Tibial nerve (tissue), 4 donors: ENCODE results near the gene ELF2.

ENCODE experiments used
- EP300 ChIP-seq, 2 donors: sonication (generic); formaldehyde crosslinking; IDR thresholded peaks; one replicate each; pipeline ENCODE4 v1.6.1; 2017; ENCODE audit warnings: antibody characterized with exemption in 2 of 2, mild to moderate bottlenecking in 1 of 2
- POLR2A ChIP-seq, 2 donors: fragments of 450-650 bp; IDR thresholded peaks; one replicate each; pipeline ENCODE4 v1.6.1; 2017; ENCODE audit warnings: antibody characterized with exemption in 2 of 2, mild to moderate bottlenecking in 2 of 2, moderate library complexity in 2 of 2
- TF ChIP-seq, protein P1 (sequence below), 5 experiments: fragments of 200-600 bp in 3 of 5; fragments of 450-650 bp in 2 of 5; sonication (generic) in 3 of 5; IDR thresholded peaks; one replicate each; pipeline ENCODE4 v1.5.1; 2016 to 2019; ENCODE audit warnings: antibody characterized with exemption in 5 of 5, mild to moderate bottlenecking in 3 of 5, moderate library complexity in 2 of 5

DNA sequence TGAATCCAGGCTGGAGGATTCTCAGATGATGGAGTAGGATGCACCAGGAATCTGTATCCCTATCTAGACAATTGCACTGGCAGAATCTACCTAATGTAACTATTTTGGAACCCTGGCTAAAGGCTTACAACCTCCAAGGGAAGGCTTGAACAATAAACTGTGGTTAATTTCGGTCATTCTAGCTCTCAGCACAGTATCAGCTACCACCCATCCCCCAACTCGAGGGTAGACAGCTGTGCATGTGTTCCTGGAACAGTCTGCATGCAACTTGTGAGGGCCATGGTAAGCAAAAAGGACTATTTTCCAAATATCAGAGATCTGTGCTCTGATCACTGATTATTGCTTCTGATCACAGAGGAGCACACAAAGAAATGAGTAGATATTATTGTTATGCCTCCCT is 34.0 kb downstream of the ELF2 start:
- TF ChIP-seq, protein P1, sequence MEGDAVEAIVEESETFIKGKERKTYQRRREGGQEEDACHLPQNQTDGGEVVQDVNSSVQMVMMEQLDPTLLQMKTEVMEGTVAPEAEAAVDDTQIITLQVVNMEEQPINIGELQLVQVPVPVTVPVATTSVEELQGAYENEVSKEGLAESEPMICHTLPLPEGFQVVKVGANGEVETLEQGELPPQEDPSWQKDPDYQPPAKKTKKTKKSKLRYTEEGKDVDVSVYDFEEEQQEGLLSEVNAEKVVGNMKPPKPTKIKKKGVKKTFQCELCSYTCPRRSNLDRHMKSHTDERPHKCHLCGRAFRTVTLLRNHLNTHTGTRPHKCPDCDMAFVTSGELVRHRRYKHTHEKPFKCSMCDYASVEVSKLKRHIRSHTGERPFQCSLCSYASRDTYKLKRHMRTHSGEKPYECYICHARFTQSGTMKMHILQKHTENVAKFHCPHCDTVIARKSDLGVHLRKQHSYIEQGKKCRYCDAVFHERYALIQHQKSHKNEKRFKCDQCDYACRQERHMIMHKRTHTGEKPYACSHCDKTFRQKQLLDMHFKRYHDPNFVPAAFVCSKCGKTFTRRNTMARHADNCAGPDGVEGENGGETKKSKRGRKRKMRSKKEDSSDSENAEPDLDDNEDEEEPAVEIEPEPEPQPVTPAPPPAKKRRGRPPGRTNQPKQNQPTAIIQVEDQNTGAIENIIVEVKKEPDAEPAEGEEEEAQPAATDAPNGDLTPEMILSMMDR (IDR thresholded peaks at IDR 0.05): no peak
- TF ChIP-seq POLR2A (IDR thresholded peaks at IDR 0.05) (no peak), EP300 (IDR thresholded peaks at IDR 0.05) (no peak)
